CD4-positive, alpha-beta T cell treated with Interleukin-6 for 4 hours (primary cell): ENCODE data around the gene CCM2.

ENCODE experiments used
- DNase-seq: peaks from one replicate; pipeline ENCODE4 v3.0.0-alpha.2; 2020; ENCODE audit warnings: mixed read lengths

The CCM2 gene

DNA sequence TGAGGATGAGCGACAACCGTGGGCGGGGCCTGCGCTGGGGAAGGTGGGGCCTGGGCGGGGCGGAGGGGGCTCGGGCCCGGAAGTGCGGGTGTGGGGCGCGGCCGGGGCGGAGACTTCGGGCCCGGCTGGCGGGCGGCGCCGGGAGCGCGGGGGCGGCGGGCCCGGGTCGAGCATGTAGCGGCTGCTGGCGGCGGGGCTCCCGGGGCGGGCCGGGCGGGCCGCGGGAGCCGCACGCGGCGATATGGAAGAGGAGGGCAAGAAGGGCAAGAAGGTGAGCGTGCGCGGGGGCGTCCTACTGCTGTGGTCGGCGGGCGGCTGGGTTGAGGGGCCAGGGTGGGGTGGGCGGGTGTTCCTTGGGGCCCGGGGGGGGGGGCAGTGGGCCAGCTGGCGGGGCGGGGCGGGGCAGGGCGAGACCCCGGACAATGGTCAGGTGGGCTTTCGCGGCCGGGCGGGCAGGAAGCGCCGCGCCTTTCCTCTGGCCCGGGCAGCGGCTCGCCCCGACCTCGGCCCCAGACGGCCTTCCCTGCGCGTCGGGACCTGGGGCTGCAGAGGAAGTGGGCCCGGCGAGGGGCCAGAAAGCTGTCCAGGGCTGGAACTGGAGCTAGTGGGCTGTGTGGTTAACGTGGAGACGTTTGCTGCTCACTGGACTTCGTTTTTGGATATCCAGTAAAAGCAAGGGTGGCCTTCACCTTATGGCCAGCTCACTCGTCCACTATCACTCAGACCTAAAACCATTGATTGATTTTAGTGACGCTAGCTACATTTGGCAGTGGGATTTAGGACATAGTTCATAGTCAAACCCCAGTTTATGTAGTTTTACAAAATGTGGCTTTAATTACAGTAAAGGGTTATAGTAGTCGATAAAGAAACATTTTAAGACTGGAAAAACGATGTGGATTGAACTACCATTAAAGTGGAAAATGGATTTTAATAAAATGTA is at the start of gene CCM2:
TSS of gene CCM2 (plus strand) at position 109 of the 940 bp plus-strand sequence. CDS start at position 242, 133 bp downstream.
- no peak for DNase-seq

DNA sequence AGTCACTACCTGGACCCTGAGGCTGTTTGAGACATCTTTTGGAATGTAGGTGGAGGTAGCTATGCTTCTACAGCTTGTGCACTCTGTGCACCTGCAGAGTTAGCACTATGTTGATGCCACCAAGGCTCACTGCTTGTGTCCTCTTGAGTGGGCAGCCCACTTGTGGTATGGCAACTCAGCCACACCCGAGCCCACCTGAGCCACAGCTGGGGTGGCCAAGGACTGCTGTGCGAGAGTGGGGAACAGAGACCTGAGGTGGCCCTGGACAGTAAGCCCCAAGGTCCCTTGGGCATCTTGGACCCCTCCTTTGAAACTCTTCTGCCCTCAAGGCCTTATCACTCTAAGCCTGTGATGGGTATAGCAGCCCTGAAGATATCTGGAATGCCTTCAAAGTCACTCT is 46.8 kb upstream of the CCM2 start:
- DNase-seq, result no peak

DNA sequence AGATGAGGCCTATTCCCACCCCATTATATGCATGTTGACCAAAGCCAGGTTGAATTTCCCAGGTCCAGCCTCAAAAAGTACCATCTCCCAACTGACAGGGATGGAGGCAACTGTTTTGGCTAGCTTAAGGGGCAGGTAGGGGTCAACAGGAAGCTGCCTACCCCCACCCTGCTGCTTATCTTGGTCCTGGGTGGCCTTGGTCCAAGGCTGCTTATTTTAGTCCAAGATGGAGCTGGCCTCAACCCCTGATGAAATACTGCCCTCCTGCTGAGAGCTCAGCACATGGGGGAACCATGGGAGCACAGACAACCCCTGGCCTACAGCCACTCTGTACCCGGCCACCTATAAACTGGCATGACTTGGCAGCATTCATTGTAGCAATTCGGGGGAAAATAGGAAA is 44.3 kb upstream of the CCM2 start:
- DNase-seq, result no peak

DNA sequence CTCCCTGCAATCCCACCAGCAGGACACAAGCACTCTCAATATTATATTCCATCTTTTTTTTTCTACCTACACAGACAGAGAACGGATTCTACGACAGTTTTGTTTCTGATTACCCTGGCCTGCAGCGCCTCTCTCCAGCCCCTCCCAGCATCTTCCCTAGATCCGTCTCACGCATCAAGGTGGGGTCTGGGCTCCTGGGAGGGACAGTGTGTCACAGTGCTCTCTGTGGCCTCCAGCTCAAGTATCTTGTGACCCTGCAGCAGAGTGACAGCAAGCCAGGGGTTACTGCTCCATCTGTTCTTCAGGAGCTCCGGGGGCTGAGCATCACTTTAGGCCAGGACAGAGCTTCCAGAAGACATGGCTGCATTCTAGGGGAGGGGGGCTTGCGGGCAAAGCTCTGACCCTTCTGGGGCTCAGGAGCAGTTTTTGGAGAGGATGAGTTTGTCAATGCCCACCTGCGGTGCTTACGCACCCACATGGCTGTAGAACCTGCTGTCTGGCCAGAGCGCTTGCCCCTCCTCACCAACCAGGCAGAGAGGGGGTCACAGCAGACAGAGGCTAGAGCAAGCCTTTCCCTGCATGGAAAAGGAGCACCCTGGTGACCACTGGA is 43.7 kb upstream of the CCM2 start:
- no peak for DNase-seq

DNA sequence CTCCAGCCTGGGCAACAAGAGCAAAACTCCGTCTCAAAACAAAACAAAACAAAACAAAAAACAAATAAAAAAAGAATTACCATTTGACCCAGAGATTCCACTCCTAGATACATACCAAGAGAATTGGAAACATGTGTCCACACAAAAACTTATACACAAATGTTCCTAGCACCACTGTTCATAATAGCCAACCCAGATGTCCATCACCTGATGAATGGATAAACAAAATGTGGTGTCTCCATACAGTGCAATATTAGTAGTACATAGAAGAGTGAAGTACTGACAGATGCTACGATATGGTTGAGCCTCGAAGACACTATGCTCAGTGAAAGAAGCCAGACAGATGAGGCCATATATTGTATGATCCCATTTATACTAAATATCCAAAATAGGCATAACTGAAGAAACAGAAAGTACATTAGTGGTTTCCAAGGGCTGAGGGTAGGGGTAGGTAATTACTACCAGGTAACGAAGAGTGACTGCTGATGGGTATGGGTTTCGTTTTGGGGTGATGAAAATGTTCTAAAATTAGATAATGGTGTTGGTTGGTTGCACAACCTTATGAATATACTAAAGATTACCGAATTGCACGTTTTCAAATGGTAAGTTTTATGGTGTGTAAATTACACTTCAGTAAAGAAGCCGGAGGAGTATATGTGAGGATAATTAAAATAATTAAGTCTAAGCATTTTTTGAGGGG is 41.2 kb upstream of the CCM2 start:
- no peak for DNase-seq

DNA sequence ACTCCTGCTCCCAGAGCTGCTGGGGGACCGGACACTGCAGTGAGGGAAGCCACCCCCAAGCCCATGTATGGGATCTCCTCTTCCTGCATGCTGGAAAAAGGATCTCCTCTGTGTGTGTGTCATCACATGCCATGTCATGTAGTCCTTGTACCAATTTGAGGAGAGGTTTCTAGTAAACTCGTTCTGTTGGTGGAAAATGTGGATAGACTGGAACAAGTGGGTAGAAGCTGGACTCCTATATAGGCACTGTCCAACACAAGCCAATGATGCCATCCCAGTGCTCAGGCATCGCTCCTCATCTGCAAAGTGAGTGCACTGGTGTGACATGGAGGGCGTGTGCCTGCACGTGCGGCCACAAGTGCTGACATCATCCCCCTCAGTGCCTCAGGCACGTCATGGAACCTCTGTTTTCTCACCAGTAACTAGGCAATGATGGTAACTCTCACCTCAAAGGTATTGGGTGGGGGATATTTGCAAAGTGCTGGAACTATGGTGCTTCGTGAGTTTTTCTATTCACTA is 40.5 kb upstream of the CCM2 start:
- no peak for DNase-seq

DNA sequence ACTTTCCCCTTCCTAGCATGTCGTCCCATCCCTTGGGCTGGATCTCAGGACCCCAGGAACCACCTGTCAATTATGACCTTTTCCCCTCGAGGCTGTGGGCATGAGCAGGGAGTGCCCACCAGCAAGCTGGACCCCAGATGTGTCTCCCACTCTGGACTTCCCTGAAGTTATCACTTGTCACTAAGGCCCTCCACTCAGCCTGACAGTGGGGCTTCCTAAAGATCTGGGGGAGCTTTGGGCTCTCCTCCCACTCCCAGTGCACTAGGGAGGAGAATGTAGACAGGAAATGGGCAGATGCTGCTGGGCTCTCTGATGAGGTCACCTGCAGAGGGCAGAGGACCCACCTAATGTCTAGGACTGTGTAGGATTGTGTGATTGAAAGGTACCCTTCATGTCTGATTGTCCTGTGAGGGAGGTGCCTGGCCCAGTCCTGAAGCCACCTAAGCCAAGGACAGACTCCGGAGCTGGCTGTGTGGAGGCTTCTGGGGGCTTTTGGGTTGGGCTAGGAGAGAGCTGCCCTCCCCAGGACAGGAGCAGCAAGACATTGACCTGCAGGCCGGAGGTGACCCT is 39.9 kb upstream of the CCM2 start:
- no peak for DNase-seq

DNA sequence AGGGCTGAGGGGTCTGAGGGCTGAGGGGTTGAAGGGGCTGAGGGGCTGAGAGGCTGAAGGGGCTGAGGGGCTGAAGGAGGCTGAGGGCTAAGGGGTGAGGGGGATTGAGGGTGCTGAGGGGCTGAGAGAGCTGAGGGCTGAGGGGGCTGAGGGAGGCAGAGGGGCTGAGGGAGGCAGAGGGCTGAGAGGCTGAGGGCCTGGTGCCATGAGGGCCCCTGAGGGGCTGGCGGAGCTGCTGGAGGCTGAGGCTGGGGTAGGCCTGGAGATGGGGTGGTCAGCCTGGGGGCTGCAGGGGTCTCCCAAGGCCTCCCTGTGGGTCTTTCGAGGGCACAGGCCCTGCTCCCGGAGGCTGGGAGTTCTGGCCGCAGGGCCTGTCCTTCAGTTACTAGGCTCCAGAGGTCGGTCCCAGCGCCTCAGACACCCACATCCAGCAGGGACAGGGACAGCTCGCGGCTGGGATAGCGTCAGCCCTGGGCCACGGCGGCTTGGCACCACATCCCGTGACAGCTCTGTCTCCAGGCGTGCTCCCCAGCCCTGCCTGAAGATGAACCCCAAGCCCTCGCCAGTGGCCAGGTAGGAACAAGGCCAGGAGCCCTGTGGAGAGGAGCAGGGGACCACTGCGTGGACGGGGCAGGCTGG is 38.0 kb upstream of the CCM2 start:
- DNase-seq, result no peak

DNA sequence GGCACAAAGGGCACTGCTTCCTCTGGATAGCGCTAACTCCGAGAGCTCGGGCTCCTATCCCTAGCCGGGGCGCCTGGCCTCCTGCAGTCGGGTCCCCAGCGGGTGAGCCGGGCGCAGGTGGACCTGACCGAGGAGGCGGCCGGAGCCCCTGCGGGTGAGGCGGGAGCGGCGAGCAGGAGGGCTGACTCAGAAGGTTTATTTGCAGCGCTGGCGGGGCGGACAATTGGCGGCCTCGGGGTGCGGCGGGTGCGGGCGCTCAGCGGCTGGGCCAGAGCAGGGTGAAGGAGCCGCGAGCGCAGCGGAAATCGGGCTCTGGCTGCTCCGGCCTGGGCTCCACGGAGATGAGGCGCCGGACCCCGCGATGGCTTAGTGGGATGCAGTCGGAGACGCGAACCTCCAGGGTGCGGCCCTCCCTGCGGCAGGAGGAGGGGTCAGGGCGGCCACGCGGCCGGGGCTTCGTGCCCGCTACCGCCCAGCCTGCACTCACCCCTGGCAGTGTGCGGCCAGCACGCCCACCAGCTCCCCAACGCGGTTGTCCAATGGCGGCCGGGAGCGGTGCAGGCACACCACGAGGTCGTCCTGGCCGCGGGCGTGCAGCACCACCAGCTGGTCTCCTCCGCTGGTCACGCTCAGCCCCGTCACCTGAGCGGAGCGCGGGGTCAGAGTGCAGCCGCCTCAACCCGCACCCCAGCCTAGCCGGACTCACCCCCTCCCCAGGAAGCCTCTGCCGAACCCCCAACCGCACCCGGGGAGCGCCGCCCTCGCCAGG is 37.3 kb upstream of the CCM2 start:
- DNase-seq, result no peak

DNA sequence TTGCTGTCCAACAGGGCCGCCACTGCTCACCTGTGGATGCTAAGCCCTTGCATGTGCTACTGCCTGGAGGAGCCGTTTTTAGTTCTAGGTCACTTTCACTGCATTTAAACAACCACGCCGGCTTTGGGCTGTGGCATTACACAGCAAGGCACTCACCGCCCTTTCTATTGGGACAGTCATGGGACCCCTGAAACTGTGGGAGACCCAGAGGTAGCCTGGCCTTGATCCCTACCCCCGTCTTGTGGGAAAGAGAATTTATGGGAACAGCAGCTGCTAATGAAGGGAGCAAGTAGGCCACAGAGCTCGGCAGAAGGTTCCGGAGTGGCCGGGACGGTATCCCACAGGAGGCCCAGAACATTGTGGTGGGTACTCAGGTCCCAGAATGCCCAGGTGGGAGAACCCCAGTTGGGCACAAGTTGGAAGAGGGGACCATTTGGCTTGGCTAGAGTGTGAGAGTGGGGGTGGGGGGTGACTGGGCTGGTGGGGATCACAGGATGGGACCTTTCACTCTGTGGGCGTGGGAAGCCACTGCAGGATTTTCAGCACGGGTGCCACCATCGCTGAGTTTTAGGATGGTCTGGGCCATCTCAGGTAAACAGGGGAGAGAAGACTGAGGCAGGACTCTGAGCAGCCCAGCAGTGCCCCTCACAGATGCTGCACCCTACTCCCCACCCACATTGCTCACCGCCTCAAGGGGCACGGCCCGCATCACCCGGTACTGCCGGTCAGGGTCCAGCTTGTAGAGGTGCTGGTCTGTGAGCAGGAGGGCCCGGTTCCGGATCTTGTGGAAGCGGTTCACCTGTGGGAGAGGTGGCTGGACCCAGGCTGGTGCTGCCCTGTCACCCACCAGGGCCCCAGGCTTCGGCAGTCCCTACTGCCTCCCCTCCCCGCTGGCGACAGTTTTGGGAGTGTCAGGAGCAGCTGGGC is 36.4 kb upstream of the CCM2 start:
- DNase-seq, result no peak

DNA sequence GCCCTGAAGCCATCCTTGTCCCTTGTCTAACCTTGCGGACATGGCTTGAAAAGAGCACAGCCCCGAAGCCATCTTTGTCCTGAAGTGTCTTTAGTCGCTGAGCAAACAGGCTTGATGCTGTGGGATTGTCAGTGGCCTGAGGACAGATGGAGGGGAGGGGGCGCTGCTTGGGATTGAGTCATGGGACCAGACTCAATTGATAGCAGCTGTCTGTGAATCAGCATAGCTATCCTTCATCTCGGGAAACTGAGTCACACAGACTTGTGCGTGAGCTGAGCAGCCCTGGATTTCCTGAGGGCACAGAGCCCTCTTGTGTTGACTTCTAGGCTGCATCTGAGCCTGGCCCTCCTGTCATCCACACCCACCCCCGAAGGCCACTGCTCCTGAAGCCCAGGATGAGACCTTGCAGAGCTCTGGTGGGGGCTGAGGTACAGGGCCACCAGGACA is 35.6 kb upstream of the CCM2 start:
- DNase-seq, result no peak

DNA sequence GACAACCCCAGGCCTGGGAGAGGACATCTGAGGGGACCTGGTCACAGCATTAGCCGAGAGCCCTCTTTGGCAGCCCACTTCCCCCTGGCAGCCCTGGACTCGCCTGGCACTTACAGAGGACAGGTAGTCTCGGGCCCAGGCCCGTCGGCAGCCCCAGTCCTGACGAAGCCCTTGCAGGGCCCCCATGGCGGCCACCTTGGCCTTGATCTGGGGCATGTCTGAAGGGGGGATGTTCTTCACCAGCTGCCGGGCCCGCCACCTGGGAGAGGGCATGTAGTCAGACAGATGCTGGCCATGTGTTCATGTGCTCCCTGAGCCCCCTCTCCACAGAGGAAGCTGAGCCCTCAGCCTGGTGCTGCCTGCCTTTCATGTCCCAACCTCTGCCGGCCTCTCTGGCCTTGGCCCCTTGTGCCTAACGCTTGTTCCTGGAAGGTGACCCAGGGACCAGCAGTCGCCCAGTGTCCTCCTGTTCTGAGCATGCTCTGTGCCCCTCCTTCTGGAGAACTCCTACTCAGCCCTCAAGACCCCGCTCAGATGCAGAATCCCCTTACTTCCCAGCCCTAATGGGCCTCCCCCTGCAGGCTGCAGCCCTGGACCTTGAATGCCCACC is 35.1 kb upstream of the CCM2 start:
- DNase-seq, result no peak

DNA sequence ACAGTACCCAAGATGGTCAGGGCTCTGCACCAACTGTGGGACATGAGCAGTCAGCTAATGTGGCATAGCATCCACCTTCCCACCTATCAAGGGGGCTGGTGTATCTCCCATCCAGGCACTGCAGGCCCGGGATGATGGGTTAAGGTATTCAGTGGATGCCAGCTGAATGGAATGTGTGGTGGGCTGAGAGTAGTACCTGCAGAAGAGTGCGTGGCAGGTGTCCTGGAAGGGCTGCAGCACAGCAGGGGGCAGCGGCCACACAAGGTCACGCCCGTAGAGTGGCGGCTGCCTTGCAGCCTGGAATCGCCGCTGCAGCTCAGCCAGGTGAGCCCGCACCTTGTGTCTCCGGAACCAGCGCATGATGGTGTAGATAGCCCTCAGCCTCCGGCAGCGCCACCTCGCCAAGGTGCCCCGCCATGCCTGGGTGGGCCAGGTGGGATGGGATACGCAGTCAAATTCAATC is 34.5 kb upstream of the CCM2 start:
- DNase-seq, result no peak

DNA sequence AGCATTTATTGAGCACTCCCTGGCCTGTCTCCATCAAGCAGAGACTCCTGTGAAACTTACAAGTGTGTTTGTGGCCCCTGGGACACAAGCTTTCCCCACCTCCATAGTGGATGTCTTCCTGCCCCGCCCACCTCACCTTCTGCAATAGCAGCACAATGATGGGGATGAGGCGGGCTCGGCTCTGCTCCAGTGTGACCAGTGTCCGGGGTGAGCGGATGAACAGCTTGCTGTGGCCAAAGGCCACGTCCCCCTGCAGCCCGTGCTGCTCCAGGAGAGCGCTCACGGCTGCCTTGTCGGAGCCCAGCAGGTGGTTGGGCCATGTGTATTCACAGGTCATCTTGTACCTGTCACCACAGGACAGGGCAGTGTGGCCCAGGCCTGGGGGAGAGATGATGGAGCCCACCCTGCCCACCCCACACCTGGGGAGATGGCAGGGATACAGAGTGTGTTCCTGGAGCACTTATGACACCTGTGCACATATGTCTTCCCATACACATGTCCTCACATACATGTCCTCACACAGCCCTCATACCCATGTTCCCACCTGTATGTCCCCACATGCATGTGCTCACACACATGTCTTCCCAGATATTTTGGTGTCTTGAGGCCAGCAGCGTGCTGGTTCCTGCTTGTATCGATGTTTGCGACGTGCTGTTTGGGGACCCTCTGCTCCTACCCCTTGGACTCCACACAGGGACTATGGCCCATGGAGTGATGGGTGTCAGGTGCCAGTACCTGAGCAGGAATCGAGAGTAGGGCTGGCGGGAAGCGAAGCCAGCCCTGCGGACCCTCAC is 33.9 kb upstream of the CCM2 start:
- no peak for DNase-seq

DNA sequence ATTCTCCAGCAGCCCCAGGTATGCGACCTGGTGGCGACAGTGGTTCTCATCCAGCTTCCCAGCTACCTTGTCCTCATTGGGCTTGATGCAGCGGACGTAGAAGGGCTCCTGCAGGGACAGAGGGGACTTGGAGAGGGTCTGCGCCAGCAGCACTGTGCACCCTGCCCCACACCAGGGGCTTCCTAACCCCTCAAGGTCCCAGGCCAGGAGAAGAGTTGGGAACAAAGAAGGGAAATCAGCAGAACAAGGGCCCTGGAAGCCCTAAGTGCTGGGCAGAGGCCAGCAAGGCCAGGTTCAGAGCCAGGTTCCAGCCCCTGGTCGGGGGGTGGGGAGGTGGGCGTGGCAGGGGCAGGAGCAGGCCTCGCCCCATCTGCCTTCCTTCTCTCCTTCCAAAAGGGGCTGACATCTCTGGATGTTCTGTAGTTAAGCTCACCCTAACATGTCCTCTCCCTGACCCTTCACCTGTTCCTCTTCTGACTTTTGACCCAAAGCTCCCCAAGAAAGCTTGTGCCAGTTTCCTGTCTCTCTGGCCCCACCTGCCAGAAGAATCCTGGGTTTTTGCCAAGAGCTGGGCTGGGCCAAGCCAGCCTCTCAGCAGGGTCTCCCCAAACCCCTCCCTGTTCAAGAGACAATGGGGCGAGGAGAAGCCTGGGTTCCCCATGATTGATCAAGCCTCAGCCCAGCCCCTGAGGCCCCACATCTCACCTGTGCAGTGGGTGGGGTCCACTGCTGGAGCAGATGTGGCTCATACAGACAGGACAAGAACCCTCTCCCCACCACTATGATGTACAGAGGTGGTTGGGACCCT is 33.1 kb upstream of the CCM2 start:
- DNase-seq, result no peak

DNA sequence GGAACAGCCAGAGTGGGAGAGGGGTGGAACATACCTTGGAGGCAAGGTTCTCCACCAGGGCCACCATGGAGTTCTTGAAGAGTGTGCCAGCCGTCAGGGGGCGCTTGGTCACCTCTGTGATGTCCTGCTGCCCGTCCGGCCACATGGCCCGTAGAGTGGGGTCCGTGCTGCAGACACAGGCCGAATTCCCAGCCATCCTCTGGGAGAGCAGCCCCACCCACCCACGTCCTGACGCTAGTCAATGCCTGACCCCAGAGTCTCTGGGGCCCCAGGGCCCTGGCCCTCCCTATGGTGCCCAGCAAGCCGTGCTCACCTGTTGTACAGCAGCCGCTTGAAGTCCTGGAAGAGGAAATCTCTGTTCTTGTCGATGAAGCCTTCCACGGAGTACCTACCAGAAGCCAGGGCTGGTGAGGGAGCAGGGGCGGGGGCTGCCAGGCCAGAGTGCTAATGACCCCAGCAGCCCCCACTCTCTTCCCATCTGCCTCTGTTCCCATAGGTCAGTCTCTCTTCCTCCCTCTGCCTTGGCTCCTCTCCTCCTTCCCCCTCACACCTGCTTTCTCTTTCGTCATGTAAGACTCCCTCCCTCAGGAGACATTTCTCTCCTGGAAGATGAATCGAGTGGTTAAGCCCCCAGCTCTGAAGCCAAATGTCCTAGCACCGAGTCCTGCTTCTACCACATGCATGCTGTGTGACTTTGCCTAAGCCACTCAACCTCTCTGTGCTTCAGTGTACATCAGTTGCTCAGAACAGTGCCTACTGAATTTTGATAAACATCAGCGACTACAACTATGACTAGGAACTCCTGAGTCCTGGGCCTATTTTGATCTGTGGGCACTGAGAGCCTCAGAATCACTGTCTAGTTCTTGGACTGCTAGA is 32.2 kb upstream of the CCM2 start:
- DNase-seq, result no peak

DNA sequence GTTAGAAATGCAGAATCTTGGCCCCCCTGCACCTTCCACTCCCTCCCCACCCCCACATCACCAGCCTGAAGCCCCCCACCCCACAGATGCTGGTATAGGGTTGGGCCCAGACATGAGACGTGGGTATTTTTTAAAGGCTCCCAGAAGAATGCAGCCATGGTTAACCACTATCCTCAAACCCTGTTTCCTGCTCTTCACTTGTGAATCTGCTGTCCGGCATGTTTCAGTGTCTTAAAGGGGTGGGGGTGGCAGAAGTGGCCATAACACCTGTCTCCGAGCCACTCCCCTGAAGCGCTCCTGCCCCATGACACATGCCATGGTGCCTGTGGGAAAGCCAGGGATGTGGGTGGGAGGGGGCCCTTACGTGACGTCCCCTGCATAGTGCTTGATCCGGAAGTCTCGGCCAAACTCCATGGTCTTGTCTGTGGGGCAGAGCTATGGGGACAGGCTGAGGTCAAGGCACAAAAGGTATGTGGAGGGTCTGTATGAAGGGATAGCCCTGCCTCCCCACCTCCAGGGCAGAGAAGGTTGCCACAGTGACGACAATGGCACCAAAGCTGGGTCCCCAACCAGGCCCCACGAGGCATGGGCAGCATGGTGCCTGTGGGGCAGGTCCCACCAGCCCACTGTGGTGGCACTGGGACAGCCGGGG is 30.8 kb upstream of the CCM2 start:
- DNase-seq, result no peak
